Large intestine (tissue), 3 donors: ENCODE data around the gene AXL. TPM values are rescaled to one million over a fixed set of nuclear protein-coding genes. Genes with fewer than 3 reads are reported as not detected.
"Not testable (repeated sequence)": the region's sequence is repeated elsewhere in the genome, so short reads cannot be mapped to it uniquely, and the experiment has no call there.

Source experiments
- DNase-seq, 2 donors: peaks; one replicate each; pipeline versions ENCODE4 v3.0.0 to v3.0.0-alpha.2; 2013
- H3K27ac ChIP-seq: one replicate; pipeline ENCODE4 v1.5.1; 2013; ENCODE audit warnings: low read length
- H3K27me3 ChIP-seq: 2 replicates; pipeline ENCODE4 v1.6.1; 2013; ENCODE audit warnings: low read length; ENCODE audit not compliant: control insufficient read depth, insufficient read depth
- H3K36me3 ChIP-seq: 2 replicates; pipeline ENCODE4 v1.6.1; 2013; ENCODE audit warnings: low read length; ENCODE audit not compliant: control insufficient read depth, insufficient read depth
- H3K4me1 ChIP-seq: one replicate; pipeline ENCODE4 v1.6.1; 2013; ENCODE audit warnings: low read length; ENCODE audit not compliant: control insufficient read depth, insufficient read depth
- H3K4me3 ChIP-seq: one replicate; pipeline ENCODE4 v1.5.1; 2013; ENCODE audit warnings: low read length
- H3K9me3 ChIP-seq: one replicate; pipeline ENCODE4 v1.6.1; 2013; ENCODE audit warnings: mild to moderate bottlenecking, low read depth, low read length, moderate library complexity; ENCODE audit not compliant: control insufficient read depth
- WGBS: methylation state at CpG from one replicate; pipeline ENCODE4 v1.1.5; 2013; ENCODE audit warnings: low lambda C conversion rate; ENCODE audit not compliant: insufficient coverage; 5-methylcytosine and 5-hydroxymethylcytosine counted together
- polyA plus RNA-seq: library from polyadenylated mRNA; unstranded; fragments of 120-200 nt; gene quantifications from one replicate; pipeline ENCODE4 v1.2.1, GENCODE V29; 2013

Gene AXL
- polyA plus RNA-seq, 1 donor: 16.0 TPM

DNA sequence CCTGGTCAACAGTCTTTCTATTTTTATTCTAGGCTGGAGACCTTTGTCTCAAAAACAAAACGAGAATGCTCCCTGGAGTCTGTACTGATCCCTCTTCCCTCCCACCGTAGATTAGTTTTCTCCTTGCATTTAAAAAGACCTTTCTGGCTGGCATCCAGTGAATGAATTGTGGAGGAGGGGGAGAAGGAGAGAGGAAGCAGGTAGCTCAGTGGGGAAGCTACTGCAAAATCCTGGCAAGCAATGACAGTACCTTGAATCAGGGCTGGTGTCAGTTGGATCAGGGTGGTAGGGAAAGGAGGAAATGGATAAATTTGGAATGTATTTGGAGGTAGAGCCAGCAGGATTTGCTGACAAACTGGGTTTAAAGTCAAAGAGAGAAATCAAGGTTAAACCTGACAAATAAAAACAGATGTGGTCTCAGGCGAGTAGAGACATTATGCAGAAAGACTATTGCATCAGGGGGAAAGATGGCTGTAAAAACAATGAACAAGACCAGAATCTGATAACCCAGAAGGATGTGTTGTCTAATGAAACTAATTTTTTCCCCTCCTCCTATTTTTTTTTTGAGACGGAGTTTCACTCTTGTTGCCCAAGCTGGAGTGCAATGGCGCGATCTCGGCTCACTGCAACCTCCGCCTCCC lies 29.5 kb upstream of the AXL start:
- peak in 1 of 2 donors; percentile 52 for DNase-seq
- Histone ChIP-seq H3K27me3 (peaks cover 6% of the 10 kb centered on the region), H3K27ac (no peak overlapping the region), H3K36me3 (no peaks in the 10 kb centered on the region), H3K9me3 (no peaks in the 10 kb centered on the region), H3K4me3 (no peak overlapping the region), H3K4me1 (peaks cover 12% of the 10 kb centered on the region)
- WGBS: 60% methylated on average over 1 of the region's 8 CpGs

DNA sequence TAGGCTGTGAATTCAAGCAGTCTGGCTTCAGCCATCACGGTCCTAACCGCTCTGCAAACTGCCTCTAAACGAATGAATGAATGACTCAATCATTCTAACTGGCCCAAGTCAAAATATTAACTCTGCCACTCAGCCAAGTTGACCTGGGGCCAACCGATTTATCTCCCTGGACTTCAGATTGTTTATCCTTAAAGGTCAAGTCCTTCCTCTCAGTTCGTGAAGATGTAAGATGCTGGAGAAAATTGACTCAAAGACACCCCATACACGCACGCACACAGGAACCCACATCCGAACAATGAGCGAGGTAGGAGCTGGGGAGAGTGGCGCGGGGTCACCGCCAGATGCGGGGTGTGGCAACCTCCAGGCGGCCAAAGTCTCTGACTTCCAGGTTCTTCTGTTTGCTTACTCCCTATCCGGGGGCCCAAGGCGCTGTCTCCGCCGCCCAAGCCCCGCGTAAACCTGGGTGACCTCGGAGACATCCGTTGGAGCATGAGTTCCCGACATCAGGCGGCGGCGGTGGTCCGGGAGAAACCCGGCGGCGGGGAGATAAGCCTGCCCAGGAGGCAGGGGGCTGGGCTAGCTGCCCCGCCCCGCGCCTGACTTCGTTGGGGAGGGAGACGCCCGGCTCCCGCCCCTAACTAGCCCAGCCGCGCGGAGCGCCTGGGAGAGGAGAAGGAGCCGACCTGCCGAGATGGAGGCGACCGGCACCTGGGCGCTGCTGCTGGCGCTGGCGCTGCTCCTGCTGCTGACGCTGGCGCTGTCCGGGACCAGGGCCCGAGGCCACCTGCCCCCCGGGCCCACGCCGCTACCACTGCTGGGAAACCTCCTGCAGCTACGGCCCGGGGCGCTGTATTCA lies 26.2 kb upstream of the AXL start, which contains the start of gene CYP2S1:
Gene CYP2S1, plus strand, starts transcription at position 646 of the 856 bp plus-strand sequence. Its CDS starts 46 bp downstream, at position 692.
- no CpG with 5 or more reads among the region's 58 CpGs for WGBS

DNA sequence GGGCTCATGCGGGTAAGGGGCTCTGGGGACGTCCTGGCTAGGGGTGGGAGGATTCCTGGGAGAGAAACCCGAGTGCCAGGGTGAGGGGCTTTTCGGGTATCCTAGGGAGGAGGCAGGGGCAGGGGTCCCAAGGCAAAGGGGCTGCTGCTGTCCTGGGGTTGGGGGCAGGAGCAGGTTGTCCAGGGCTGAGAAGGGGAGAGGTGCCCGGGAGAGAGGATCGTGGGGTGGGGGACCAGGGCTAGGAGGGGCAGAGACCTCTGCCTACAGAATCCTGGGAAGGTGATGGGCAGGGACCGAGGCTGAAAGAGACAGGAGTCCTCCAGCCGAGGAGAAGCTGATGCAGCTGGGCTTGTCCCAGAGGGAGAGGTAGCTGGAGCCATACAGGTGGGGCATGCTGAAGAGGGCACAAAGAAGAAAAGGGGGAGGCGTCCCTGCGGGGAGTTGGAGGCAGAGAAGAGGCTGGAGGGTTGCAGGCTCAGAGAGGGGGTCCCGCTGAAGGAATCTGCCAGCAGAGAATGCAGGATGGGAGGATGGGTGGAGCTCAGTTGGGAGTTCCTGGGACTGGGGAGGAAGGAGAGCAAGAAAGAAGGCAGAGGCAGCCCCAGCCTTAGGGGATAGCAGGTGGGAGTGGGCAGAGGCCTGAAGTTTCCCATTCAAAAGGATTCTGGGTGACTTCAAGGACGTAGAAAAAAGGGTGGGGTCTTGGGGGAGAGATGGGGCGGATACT lies 25.4 kb upstream of the AXL start:
- H3K4me3 ChIP-seq: peak overlapping the region; percentile 93
- peak overlapping the region; percentile 96 for H3K27ac ChIP-seq
- no CpG with 5 or more reads among the region's 13 CpGs for WGBS
- H3K36me3 ChIP-seq: peaks cover 23% of the 10 kb centered on the region
- H3K4me1 ChIP-seq: peaks cover 18% of the 10 kb centered on the region
- H3K27me3 ChIP-seq: peaks cover 6% of the 10 kb centered on the region
- no peaks in the 10 kb centered on the region for H3K9me3 ChIP-seq
- DNase-seq: peak in 1 of 2 donors; percentile 45

More for the DNA sequence above, 26.2 kb upstream of the AXL start, which contains the start of gene CYP2S1:
- peaks cover 18% of the 10 kb centered on the region for H3K4me1 ChIP-seq
- peaks cover 17% of the 10 kb centered on the region for H3K36me3 ChIP-seq
- peak within 1 kb of the TSS; percentile 96 for H3K27ac ChIP-seq
- no peaks in the 10 kb centered on the region for H3K9me3 ChIP-seq
- peaks cover 6% of the 10 kb centered on the region for H3K27me3 ChIP-seq
- DNase-seq: peak; percentile 86 to 95
- peak within 1 kb of the TSS; percentile 93 for H3K4me3 ChIP-seq

DNA sequence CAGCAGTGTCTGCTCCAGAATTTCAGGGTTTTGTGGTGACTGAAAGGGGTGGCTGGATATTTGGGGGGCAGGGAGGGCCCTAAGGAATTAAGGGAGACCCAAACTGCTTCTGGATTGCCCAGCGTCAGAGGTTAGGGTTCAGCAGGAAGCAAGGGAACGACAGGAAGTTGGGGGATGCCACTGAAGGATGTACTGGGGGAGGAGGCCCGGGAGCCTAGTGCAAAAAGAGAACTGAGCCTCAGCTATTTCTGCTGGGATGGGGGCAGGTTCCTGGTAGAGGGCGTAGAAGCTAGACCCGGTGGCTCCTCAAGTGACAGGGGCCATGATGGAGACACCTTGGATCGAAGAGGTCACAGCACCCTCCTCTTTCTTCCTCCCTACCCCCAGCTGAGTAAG lies 24.9 kb upstream of the AXL start:
- DNase-seq: peak in 1 of 2 donors; percentile 31
- 0% methylated on average over 1 of the region's 6 CpGs for WGBS
- Histone ChIP-seq H3K4me1 (peaks cover 18% of the 10 kb centered on the region), H3K4me3 (peak overlapping the region; percentile 93), H3K27ac (peak overlapping the region; percentile 96), H3K27me3 (peaks cover 6% of the 10 kb centered on the region), H3K9me3 (no peaks in the 10 kb centered on the region), H3K36me3 (peaks cover 24% of the 10 kb centered on the region)

DNA sequence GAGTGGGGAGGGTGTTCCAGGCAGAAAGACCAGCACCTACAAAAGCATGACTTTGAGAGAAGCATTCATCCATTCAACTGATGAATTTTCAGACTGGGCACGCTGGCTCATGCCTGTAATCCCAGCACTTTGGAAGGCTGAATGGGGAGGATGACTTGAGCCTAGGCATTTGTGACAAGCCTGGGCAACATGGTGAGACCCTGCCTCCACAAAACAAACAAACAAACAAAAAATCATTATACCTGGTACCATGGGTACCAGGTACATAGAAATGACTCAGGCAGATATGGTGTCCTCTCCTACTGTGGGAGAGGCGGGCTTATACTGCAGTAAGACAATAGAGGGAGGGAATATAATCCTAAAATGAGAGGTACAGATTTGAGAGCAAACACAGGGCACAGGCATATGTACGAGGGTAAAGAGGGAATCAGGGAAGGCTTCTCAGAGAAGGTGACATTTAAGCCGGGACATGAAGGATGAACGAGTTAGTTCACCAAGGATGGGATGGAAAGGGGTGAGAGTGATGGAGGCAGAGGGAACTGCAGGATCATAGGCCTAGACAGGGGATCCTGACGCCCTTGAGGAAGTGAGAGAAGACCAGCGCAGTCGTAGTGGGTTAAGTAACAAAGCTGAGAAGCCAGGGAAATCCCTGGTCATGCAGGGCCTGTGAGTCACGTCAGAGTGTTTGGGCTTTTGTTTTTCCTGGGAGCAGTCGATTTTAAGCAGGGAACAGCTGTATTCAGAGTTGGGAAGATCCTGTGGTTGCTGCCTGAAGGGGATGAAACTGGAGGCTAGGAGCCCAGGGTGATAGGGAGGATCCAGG lies 23.1 kb upstream of the AXL start:
- H3K36me3 ChIP-seq: peaks cover 24% of the 10 kb centered on the region
- peaks cover 18% of the 10 kb centered on the region for H3K4me1 ChIP-seq
- DNase-seq: no peak
- H3K4me3 ChIP-seq: no peak overlapping the region
- H3K27ac ChIP-seq: no peak overlapping the region
- no peaks in the 10 kb centered on the region for H3K9me3 ChIP-seq
- peaks cover 6% of the 10 kb centered on the region for H3K27me3 ChIP-seq
- WGBS: 84% methylated on average over 3 of the region's 10 CpGs

DNA sequence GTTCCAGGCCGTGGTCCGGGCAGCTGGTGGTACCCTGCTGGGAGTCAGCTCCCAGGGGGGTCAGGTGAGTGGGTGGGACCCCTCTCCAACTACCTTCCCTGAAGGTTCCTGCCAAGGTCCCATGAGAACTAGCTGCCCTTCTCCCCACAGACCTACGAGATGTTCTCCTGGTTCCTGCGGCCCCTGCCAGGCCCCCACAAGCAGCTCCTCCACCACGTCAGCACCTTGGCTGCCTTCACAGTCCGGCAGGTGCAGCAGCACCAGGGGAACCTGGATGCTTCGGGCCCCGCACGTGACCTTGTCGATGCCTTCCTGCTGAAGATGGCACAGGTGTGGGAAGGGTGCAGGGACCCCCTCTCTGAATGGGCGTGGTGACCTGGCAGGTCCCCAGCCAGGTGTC lies 20.5 kb upstream of the AXL start:
- no peak for DNase-seq
- H3K4me3 ChIP-seq: no peak overlapping the region
- H3K4me1 ChIP-seq: peaks cover 10% of the 10 kb centered on the region
- no peaks in the 10 kb centered on the region for H3K9me3 ChIP-seq
- no peak overlapping the region for H3K27ac ChIP-seq
- no CpG with 5 or more reads among the region's 11 CpGs for WGBS
- H3K36me3 ChIP-seq: peaks cover 42% of the 10 kb centered on the region
- no peaks in the 10 kb centered on the region for H3K27me3 ChIP-seq

DNA sequence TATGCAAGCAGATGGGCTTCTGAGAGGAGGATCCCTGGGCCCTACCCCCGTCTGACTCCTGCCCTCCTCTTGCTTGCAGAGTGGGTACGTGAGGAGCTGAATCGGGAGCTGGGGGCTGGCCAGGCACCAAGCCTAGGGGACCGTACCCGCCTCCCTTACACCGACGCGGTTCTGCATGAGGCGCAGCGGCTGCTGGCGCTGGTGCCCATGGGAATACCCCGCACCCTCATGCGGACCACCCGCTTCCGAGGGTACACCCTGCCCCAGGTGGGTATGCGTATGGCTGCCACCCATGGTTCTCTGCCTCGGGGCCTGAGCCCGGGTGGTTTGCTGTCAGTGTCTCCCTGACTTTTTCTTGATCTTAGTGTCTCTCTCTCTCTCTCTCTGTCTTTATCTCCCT lies 15.7 kb upstream of the AXL start:
- no CpG with 5 or more reads among the region's 18 CpGs for WGBS
- H3K9me3 ChIP-seq: no peaks in the 10 kb centered on the region
- H3K36me3 ChIP-seq: peaks cover 44% of the 10 kb centered on the region

DNA sequence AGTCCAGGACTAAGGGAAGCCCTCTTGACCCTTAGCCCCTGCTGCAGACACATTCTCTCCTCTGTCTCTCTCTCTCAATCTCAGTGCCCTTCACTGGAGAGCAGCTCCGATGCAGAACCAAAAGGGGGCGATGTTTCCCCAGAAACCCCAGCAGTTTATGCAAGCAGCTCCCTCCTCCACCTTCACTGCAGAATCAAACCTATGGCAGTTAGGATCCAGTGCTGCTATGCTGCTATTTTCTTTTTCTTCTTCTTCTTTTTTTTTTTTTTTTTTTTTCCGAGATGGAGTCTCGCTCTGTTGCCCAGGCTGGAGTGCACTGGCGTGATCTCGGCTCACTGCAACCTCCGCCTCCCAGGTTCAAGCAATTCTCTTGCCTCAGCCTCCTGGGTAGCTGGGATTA lies 14.7 kb upstream of the AXL start:
- not testable (repeated sequence) for H3K4me3 ChIP-seq, H3K9me3 ChIP-seq, H3K27me3 ChIP-seq, H3K4me1 ChIP-seq, H3K27ac ChIP-seq
- DNase-seq: peak; percentile 75 to 83
- no CpG with 5 or more reads among the region's 7 CpGs for WGBS
- H3K36me3 ChIP-seq: peaks cover 40% of the 10 kb centered on the region

More for the DNA sequence above, 15.7 kb upstream of the AXL start:
- Histone ChIP-seq H3K27ac (no peak overlapping the region), H3K4me3 (no peak overlapping the region), H3K27me3 (no peaks in the 10 kb centered on the region), H3K4me1 (no peaks in the 10 kb centered on the region)
- no peak for DNase-seq

DNA sequence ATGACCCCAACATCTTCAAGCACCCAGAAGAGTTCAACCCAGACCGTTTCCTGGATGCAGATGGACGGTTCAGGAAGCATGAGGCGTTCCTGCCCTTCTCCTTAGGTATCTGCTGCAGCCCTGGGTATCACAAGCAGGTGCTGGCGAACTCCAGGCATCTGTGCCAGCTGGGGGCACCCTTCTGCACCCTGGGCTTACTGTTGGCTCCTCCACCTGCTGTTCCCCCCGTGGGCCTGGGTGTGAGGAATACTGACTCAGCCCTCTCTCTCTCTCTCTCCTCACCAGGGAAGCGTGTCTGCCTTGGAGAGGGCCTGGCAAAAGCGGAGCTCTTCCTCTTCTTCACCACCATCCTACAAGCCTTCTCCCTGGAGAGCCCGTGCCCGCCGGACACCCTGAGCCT lies 13.0 kb upstream of the AXL start:
- Histone ChIP-seq H3K36me3 (peaks cover 40% of the 10 kb centered on the region), H3K27me3 (no peaks in the 10 kb centered on the region), H3K4me3 (no peak overlapping the region), H3K27ac (no peak overlapping the region), H3K9me3 (no peaks in the 10 kb centered on the region), H3K4me1 (no peaks in the 10 kb centered on the region)
- no peak for DNase-seq
- no CpG with 5 or more reads among the region's 10 CpGs for WGBS
